Embryonic facial prominence (tissue), 1 donor: ENCODE measurements around the gene NAT8L.

Source experiments
- DNase-seq: peaks from one replicate; pipeline ENCODE4 v3.0.0-alpha.2; 2016; ENCODE audit errors: extremely low spot score

NAT8L gene

GRCh38 chr4:2045518-2045951, 13.6 kb upstream of the NAT8L start:
- no peak for DNase-seq

- no peak for DNase-seq
Observed at GRCh38 chr4:2046031-2046961, 12.8 kb upstream of the NAT8L start.

- DNase-seq: no peak
Observed at GRCh38 chr4:2047031-2047660, 12.0 kb upstream of the NAT8L start.

GRCh38 chr4:2047781-2048581, 11.1 kb upstream of the NAT8L start:
- no peak for DNase-seq

GRCh38 chr4:2048831-2049230, 10.3 kb upstream of the NAT8L start:
- no peak for DNase-seq

- no peak for DNase-seq
Observed at GRCh38 chr4:2049381-2049780, 9.7 kb upstream of the NAT8L start.

- DNase-seq: no peak
Observed at GRCh38 chr4:2049811-2050210, 9.3 kb upstream of the NAT8L start.

GRCh38 chr4:2051086-2051485, 8.0 kb upstream of the NAT8L start:
- DNase-seq: no peak

GRCh38 chr4:2054217-2054616, 4.9 kb upstream of the NAT8L start:
- no peak for DNase-seq

GRCh38 chr4:2057382-2058065, 1.6 kb upstream of the NAT8L start:
- DNase-seq: no peak

- no peak for DNase-seq
Observed at GRCh38 chr4:2058264-2059045, 672 bp upstream of the NAT8L start.

- no peak for DNase-seq
Observed at GRCh38 chr4:2059726-2060602, 837 bp downstream of the NAT8L start.

- no peak for DNase-seq
Observed at GRCh38 chr4:2060611-2061185, 1.6 kb downstream of the NAT8L start.

GRCh38 chr4:2061186-2062131, 2.3 kb downstream of the NAT8L start:
- DNase-seq: no peak

GRCh38 chr4:2062168-2062807, 3.2 kb downstream of the NAT8L start:
- no peak for DNase-seq

- DNase-seq: no peak
Observed at GRCh38 chr4:2062808-2063524, 3.8 kb downstream of the NAT8L start.

GRCh38 chr4:2063557-2064275, 4.6 kb downstream of the NAT8L start:
- DNase-seq: no peak
